ENCODE data around the gene CD38.
"Not testable (repeated sequence)": the region's sequence is repeated elsewhere in the genome, so short reads cannot be mapped to it uniquely, and the experiment has no call there.

CD38 gene

GRCh38 chr4:15794905-15795304 is 16.8 kb downstream of the CD38 start:
- DNase-seq (ENCODE audit: low read depth in 4 of 4, low spot score in 1 of 4): no peak

- DNase-seq (ENCODE audit: low read depth in 4 of 4, low spot score in 1 of 4): no peak
Measured at GRCh38 chr4:15797320-15797719, 19.2 kb downstream of the CD38 start.

GRCh38 chr4:15799141-15799540 is 21.0 kb downstream of the CD38 start:
- DNase-seq (ENCODE audit: low read depth in 4 of 4, low spot score in 1 of 4): no peak

- DNase-seq (ENCODE audit: low read depth in 4 of 4, low spot score in 1 of 4): no peak
Measured at GRCh38 chr4:15799701-15800100, 21.6 kb downstream of the CD38 start.

GRCh38 chr4:15802497-15802896 is 24.4 kb downstream of the CD38 start:
- DNase-seq (ENCODE audit: low read depth in 4 of 4, low spot score in 1 of 4): not testable (repeated sequence)

- peak in 1 of 4 experiments; percentile 13 for DNase-seq (ENCODE audit: low read depth in 4 of 4, low spot score in 1 of 4)
Measured at GRCh38 chr4:15805583-15806517, 27.7 kb downstream of the CD38 start.

GRCh38 chr4:15809058-15809457 is 30.9 kb downstream of the CD38 start:
- DNase-seq (ENCODE audit: low read depth in 4 of 4, low spot score in 1 of 4): no peak

- DNase-seq (ENCODE audit: low read depth in 4 of 4, low spot score in 1 of 4): no peak
Measured at GRCh38 chr4:15809466-15809865, 31.3 kb downstream of the CD38 start.

- DNase-seq (ENCODE audit: low read depth in 4 of 4, low spot score in 1 of 4): no peak
Measured at GRCh38 chr4:15811703-15812337, 33.7 kb downstream of the CD38 start.

GRCh38 chr4:15832523-15833451 is 54.7 kb downstream of the CD38 start:
- no peak for DNase-seq (ENCODE audit: low read depth in 4 of 4, low spot score in 1 of 4)

GRCh38 chr4:15833801-15834200 is 55.7 kb downstream of the CD38 start:
- DNase-seq (ENCODE audit: low read depth in 4 of 4, low spot score in 1 of 4): no peak

GRCh38 chr4:15836362-15836761 is 58.2 kb downstream of the CD38 start:
- DNase-seq (ENCODE audit: low read depth in 4 of 4, low spot score in 1 of 4): no peak

- no peak for DNase-seq (ENCODE audit: low read depth in 4 of 4, low spot score in 1 of 4)
Measured at GRCh38 chr4:15837591-15837990, 59.5 kb downstream of the CD38 start.

GRCh38 chr4:15841194-15841730 is 63.1 kb downstream of the CD38 start:
- not testable (repeated sequence) for DNase-seq (ENCODE audit: low read depth in 4 of 4, low spot score in 1 of 4)

GRCh38 chr4:15847746-15848145 is 69.6 kb downstream of the CD38 start:
- no peak for DNase-seq (ENCODE audit: low read depth in 4 of 4, low spot score in 1 of 4)

GRCh38 chr4:15848191-15848842 is 70.2 kb downstream of the CD38 start:
- DNase-seq (ENCODE audit: low read depth in 4 of 4, low spot score in 1 of 4): no peak

GRCh38 chr4:15851969-15852368 is 73.8 kb downstream of the CD38 start:
- DNase-seq (ENCODE audit: low read depth in 4 of 4, low spot score in 1 of 4): no peak

GRCh38 chr4:15852524-15852923 is 74.4 kb downstream of the CD38 start:
- DNase-seq (ENCODE audit: low read depth in 4 of 4, low spot score in 1 of 4): no peak

- no peak for DNase-seq (ENCODE audit: low read depth in 4 of 4, low spot score in 1 of 4)
Measured at GRCh38 chr4:15853345-15853744, 75.2 kb downstream of the CD38 start.

- DNase-seq (ENCODE audit: low read depth in 4 of 4, low spot score in 1 of 4): no peak
Measured at GRCh38 chr4:15855804-15856475, 77.8 kb downstream of the CD38 start.
